ENCODE measurements around the gene HYAL3.

HYAL3 gene, protein sequence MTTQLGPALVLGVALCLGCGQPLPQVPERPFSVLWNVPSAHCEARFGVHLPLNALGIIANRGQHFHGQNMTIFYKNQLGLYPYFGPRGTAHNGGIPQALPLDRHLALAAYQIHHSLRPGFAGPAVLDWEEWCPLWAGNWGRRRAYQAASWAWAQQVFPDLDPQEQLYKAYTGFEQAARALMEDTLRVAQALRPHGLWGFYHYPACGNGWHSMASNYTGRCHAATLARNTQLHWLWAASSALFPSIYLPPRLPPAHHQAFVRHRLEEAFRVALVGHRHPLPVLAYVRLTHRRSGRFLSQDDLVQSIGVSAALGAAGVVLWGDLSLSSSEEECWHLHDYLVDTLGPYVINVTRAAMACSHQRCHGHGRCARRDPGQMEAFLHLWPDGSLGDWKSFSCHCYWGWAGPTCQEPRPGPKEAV

DNA sequence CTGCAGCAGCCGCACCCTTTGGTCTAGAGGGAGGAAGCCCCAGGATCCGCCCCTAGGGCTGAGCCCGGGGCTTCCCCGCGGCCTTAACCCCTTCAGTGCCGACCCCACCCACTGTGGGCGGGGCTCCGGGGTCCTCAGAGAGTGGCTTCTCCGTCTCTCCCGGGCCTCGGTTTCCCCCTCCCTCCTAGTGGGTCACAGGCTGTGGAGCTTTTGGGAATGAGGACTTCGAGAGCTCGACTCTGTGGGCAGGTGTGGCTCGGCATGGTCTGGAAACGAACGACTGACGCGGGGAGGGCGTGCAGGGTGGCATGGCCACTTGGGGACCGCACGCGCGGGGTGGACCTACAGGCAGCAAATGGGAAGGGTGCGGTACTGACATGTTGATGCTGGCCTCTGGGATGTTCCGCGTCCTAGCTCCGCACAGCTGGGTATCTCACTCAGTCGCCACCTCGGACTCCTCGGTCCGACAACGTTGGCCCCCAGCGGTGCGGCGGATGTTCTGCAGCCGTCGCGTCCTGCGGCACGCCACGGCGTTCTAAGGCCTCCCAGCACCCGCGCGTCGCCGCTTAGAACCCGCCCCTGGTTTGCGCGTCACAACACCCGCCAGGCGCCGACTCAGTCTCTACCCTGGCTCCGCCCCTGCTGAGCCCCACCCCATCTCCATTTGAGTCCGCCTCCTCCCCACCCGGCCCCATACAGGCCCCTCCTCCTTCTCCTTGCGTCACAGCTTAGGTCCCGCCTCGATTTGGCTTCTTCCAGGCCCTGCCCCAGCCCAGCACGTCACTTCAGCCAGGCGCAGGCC lies at the start of gene HYAL3, which contains the start of gene NAA80:
Gene HYAL3 (minus strand): TSS at position 570 of the 802 bp plus-strand sequence. CDS start 3,803 bp downstream, outside the sequence.
Gene NAA80 (minus strand): TSS at position 570 of the 802 bp plus-strand sequence. CDS start 1,942 bp downstream, outside the sequence.
- DNase-seq (ENCODE audit: low read depth) = peak; percentile 99

DNA sequence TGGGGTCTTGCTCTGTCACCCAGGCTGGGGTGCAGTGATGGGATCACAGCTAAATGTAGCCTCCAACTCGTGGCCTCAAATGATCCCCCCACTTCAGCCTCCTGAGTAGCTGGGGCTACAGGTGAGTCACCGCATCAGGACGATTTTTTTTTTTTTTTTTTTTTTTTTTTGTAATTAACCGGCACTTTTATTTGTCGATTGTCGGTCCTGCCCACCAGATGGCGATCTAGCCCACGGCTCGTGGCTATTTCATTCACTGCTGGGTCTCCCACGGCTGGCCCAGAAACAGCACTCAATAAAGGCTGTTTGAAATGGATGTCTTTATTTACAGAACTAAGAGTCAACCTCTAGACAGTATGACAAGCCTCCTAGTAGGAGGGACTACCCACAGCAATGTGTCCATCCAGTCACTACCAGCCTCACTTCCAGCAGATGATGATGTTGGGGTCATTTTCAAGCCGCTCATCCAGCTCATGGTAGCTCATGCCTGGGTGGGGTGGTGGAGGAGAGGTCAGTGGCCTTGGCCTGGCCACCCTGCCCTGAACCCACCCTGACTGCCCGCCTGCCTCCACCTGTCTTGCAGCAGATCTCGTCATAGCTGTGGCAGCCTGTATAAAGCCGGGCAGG lies 48.1 kb upstream of the HYAL3 start:
- no peak for DNase-seq (ENCODE audit: low read depth)

DNA sequence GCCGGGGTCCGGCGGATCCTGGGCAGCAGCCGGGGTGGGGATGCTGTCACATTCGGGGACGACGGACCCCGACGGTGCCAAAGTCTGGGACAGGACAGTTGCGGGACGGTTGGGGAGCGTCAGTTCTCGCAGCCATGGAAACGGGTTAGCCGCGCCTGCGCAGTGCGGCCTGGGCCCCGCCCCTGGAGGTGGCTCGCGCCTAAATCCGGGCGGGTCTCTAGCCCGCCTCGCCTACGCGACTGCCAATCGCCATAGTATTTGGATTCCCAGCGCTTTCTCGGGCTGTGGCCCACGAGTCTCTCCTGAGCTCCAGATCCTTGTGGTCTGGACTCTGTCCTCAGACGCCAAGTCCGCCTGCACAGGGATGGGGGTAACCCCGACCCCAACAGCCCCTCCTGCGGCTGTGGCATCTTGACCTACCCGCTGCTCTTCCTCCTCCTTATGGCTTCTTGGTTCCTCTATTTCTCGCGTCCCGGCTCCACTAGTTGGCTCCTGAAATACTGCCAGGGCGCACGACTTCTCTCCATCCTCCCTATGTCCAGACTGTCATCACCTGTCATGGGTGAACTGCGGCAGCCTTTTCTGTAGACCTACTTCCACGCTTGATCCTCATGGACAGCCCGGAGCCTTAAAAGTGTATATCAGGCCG lies 46.5 kb upstream of the HYAL3 start, which contains the start of gene ZMYND10:
Gene ZMYND10 (minus strand): TSS at position 147 of the 649 bp plus-strand sequence. CDS start 153 bp downstream, outside the sequence.
- no peak for DNase-seq (ENCODE audit: low read depth)

DNA sequence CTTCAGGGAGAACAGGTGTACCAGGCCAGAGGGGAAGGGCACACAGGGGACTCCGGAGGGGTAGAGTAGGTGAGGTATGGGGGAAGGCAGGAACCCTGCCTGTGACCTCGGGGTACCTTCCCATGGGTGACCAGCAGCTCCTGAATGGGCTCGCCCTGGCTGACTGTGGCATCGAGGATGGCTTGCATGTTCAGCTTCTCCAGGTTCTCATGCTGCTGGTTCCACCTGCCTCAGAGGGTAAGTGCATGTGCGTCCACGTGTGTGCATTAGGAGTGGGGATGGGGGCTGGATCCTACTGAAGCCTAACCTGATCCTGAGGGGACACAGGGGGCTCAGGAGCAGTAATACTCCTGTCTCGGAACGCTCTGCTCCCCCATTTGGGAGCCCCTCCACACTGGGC lies 45.8 kb upstream of the HYAL3 start:
- DNase-seq (ENCODE audit: low read depth) = no peak

DNA sequence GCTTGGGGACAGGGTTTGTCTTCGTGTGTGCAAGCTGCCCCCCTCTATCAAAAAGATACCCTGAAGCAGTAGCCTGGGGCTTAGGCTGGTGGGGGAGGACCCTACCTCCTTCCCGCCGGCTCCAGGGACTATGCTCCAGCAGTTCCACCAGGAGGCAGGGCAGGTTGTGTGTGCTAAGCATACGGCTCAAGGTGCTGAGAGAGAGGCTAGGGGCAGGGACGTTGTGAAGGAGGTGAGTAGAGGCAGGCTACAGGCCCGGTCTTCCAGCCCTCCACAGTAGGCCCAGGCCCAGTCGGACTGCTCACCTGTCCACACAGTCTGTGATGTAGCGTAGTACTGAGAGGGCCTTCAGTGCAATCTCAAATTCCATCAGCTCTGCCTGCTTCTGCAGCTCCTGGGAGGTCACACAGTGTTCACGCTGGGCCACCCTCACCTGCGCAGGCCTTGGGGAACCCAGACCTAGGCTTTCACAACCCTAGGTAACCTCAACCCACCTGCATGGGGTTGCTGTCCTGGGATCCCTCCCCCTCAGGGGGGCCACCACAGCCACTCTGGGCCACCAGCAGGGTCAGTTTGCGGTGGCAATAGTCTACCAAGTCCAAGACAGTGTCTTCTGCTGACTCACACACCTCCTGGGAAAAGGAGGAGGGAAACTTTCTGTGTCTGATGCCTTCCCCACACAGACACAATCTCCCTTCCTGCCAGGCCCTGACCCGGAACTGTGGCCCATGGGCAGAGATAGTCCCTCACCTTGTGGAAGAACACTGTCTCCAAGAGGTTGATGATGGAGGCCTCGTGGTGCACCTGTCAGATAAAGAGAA lies 43.8 kb upstream of the HYAL3 start:
- no peak for DNase-seq (ENCODE audit: low read depth)

DNA sequence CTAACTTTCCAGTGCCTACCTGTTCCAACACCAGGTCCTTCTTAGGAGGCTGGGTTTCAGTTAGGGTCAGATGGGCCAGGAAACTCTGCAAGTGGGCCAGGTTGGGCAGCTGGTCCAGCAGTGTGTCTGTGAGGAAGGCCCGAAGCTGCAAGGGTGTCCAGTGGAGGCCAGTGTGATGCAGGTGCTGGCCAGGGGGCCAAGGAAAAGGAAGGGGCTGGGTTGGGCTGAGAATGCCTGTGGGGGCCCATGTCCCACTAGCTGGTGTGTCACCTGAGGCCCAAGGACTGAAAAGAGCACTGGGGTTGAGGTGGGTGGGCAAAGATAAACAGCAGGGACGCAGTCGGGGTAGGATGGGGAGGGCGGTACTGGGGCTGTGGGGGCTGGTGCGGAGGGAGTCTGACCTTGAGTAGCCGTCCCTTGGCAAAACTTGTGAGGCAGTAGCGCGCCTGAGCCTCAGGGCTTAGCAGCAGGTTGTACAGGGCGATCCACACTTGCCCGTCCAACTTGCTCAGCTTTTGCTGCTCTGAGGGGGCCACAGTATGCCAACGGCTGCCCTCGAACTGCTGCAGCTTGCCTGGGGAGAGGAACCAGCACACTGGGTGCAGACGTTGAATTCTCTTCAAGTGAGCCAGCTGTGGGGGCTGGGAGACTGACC lies 42.9 kb upstream of the HYAL3 start:
- no peak for DNase-seq (ENCODE audit: low read depth)

DNA sequence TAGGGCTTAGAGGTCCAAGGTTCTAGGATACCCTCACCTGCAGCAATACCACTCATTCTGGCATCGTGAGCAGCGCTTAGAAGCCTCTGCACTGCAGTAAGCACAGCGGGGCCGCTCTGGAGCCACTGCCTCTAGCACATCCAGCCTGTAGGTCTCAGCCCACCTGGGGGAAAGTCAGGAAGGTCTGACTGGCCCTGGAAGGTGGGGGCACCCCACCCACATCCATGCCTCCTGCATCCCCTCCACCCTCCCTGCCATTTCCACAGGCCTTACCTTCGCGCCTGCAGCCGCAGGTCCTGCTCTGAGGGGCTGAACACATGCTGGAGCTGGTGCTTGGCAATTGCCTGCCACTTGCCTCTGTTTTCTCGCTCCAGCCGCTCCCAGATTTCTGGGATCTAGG lies 42.3 kb upstream of the HYAL3 start:
- no peak for DNase-seq (ENCODE audit: low read depth)

DNA sequence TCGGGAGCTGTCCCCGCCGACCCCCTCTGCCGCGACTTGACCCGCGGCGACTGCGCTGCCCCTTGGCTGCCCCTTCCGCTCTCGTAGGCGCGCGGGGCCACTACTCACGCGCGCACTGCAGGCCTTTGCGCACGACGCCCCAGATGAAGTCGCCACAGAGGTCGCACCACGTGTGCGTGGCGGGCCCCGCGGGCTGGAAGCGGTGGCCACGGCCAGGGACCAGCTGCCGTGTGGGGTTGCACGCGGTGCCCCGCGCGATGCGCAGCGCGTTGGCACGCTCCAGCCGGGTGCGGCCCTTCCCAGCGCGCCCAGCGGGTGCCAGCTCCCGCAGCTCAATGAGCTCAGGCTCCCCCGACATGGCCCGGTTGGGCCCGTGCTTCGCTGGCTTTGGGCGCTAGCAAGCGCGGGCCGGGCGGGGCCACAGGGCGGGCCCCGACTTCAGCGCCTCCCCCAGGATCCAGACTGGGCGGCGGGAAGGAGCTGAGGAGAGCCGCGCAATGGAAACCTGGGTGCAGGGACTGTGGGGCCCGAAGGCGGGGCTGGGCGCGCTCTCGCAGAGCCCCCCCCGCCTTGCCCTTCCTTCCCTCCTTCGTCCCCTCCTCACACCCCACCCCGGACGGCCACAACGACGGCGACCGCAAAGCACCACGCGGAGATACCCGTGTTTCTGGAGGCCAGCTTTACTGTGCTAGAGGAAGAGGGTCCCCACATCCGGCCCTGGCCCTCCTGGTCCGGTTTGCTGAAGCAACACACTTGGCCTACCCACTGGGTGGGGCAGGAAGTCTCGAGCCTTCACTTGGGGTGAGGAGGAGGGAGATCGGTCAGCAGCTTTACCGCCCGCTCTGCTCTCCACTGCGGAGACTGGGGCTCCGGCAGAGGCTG lies 41.5 kb upstream of the HYAL3 start, which contains the start of gene RASSF1:
Gene RASSF1 (minus strand): TSS at position 389 of the 882 bp plus-strand sequence. CDS start 31 bp downstream, at position 358.
- no peak for DNase-seq (ENCODE audit: low read depth)

DNA sequence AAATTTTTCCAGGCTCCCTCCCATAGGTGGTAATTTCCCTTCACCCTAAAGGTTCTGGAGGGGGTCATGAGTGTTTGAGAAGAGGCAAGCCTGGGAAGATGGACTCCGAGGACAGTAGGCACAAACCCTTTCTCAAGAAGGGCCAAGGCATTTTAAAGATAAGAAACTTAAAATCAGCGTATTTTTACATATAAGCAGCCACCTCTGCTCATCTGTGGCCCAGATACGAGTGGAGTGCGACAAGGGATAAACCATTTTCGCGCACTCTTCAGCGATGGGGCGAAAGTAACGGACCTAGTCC lies 40.9 kb upstream of the HYAL3 start:
- DNase-seq (ENCODE audit: low read depth) = no peak

DNA sequence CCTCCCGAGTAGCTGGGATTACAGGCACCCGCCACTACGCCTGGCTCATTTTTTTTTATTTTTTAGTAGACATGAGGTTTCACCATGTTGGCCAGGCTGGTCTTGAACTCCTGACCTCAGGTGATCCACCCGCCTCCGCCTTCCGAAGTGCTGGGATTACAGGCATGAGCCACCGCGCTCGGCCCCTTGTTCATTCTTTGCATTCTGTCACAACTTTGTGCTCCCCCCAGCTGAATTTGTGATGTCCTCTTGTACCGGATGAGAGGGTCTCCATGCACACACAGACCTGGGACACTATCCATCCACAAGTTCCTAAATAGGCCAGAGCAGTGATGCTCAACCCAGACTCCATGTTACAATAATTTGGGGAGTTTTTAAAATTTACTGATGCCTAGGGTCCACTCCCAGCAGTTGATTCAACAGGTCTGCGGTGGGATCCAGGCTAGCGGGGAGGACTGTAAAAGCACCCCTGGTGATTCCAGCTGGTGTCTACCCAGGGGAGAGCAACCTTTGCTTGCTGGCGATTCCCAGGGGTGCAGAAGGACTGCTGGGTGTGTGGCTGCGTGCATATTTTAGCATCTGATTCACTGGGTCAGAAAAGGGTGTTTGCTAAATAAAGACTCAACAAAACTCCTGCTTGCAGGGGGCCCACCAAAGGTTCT lies 40.4 kb upstream of the HYAL3 start:
- DNase-seq (ENCODE audit: low read depth) = no peak

DNA sequence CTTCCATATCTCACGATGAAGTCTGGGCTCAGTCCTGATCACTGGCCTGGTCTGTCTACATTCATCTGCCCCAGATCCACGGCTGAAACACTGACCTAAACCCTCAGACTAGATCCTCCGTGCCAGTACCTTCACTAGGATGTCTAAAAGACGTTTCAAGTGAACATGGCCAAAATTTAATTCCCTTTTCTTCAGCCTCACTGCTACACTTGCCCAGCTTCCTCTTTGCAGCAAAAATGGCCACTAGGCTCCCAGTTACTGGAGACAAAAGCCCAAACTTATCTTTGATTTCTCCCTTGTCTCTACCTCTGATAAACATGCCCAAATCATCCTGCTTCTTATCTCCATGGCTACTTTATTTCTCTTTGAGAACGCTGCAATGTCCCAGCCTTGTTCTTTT lies 39.8 kb upstream of the HYAL3 start:
- no peak for DNase-seq (ENCODE audit: low read depth)

DNA sequence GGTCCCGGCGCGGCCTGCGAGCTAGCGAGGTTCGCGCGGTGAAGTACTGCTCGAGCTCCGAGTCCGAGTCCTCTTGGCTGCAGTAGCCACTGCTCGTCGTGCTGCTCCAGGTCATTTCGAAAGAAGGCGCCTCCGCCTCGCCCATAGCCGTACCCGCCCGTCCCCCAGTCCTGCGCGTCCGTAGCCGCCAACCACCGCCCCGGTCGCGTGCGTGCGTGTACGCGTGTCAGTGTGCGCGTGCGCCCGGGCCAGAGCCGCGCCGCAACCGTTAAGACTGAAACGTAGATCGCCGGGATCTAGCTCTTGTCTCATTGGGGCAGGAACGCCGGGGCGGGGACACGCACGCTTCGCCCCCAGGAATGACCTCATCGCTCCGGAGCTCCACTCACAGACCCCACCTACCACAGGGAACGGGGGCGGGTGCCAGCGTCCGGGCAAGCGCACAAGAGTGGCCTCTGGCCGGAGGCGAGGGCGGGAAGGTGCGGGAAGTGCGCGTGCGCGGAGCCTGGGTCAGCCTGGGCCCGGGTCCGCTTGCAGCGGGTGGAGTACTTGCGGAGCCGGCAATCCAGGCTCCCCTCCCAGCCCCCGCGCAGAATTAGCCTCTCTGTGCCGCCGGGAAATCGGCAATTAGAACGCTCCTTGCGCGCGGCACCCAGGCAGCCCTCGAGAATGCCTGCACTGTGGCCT lies 38.1 kb upstream of the HYAL3 start:
- peak; percentile 99 for DNase-seq (ENCODE audit: low read depth)

DNA sequence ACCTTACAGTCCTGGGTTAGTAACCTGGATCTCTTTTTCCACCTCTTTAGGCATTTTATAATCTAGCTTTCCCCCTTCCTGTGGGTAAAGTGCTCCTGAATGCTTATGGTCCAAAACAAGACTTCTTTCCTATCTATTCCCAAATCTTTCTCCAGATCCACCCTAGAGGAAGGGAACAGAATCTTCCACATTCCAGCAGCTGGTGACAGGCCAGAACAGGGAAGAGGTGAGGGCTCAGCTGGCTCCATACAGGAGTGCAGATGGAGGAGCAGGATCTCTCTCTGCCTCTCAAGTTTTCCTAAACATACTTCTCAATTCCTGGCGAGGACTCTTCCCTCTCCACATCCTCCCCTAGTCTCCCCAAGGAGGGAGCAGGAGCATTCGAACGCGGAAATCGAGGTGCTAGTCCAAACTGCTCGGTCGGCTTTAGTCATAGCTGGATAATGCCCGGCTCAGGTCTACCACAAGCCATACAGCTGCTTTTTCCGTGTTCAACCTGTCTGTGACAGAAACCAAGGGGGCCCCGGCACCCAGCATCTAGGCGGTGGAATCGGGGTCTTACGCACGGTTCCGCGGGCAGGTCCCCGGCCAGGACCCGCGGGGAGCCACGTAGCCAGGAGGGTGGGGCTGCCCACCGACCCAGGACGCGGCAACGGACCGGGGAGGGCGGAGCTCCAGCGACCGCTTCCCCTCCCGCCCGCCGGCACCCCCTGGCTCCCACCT lies 37.4 kb upstream of the HYAL3 start:
- DNase-seq (ENCODE audit: low read depth) = no peak

DNA sequence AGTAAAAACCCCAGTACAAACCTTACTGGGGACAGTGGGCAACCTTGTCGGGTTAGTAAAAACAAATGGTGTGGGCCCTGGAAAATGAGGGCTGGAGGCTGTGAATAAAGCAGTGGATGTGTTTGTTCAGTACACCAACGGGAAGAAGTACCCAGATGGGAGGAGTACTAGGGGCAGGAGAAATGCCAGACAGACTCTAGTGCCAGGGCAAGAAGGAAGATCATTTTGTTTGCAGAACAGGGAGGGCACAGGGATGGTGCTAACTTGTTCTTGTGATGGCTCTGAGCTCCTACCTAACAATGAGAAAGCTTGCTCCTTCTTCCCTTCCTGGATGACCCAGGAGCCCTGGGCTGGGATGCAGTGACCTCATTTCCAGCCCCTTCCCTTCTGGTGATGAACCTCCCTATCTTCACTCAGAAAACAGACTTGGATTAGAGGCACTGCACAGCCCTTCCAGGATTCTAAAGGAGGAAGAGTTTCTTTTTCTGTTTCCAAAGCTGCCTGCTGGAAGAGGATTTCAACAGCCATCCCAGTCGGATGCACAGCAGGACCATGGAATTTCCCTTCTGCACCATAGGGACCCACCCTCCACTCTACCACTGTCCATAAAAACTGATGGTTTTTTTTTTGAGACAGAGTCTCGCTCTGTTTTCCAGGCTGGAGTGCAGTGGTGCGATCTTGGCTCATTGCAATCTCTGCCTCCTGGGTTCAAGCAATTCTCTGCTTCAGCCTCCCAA lies 35.3 kb upstream of the HYAL3 start:
- no peak for DNase-seq (ENCODE audit: low read depth)

DNA sequence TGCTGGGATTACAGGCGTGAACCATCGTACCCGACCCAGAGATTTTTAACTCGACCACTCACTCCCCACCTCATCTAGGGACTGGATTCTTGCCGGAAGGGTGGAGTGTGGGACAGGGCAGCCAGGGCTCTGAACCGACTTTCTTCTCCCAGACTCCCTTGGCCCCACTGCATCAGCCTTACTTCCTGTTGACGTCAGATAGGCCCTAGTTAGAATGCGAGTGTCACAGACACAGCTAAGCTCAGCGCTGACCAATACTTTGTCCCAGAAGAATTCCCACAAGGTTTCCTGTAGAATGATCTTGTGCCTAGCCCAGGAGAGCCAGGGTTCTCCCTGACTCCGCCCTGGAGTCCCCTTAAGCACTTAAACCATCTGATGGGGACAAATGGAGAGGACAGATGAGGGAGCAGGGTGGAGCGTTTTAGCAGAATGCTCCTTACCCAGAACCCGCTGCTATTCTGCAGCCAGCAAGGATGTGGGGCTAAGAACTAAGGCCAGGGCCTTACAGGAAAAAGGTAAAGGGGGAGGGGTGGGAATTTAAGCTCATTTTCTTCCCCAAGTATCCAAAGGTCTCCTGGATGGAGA lies 34.6 kb upstream of the HYAL3 start:
- DNase-seq (ENCODE audit: low read depth) = no peak

DNA sequence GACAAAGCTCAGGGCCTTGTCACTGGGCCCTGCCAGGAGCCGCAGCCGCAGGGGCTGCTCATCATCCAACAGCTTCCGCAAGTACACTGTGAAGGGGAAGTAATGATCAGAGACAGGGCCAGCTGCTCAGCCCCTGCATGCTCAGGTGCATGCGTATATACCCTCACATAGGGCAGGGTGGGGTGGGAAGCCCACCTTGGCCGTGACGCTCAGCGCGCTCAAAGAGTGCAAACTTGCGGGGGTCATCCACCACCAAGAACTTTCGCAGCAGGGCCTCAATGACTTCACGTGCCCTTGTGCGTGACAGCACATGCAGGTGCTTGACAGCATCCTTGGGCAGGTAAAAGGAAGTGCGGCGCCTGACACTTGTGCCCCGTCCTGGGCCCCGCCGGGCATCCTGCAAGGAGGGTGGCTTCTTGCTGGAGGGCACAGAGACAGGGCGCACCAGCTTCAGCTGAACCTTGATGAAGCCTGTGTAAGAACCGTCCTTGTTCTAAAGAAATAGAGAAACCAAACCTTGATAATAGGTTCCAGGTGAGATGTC lies 32.2 kb upstream of the HYAL3 start:
- no peak for DNase-seq (ENCODE audit: low read depth)
